NOMO-1 treated with DMSO at 0.1 percent for 48 hours (cell line): ENCODE results near the gene TYK2.
"Not testable (repeated sequence)": the region's sequence is repeated elsewhere in the genome, so short reads cannot be mapped to it uniquely, and the experiment has no call there.

Experiments used
- DNase-seq: peaks from one replicate; lab custom pipeline; 2025; ENCODE audit not compliant: unreplicated experiment; lab: John Stamatoyannopoulos, UW

The TYK2 gene

GRCh38 chr19:10380313-10381102, at the start of gene TYK2:
TSS of gene TYK2 (minus strand) at chr19:10380572. CDS start at chr19:10378406, 2,166 bp downstream.
- peak; percentile 97 for DNase-seq

DNA sequence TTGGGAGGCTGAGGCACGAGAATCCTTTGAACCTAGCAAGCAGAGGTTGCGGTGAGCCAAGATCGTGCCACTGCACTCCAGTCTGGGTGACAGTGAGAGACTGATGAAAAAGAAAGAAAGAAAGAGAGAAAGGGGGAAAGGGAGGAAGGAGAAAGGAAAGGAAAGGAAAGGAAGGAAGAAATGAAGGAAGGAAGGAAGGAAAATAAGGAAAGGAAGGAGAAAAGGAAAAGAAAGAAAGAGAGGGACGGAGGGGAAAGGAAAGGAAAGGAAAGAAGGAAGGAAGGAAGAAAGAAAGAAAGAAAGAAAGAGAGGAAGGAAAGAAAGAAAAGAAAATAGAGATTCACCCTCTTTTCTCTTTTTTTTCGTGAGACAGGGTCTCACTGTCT, 48.6 kb upstream of the TYK2 start:
- DNase-seq, result no peak

- DNase-seq, result no peak
These were observed 46.8 kb upstream of the TYK2 start for GRCh38 chr19:10427169-10427568.

DNA sequence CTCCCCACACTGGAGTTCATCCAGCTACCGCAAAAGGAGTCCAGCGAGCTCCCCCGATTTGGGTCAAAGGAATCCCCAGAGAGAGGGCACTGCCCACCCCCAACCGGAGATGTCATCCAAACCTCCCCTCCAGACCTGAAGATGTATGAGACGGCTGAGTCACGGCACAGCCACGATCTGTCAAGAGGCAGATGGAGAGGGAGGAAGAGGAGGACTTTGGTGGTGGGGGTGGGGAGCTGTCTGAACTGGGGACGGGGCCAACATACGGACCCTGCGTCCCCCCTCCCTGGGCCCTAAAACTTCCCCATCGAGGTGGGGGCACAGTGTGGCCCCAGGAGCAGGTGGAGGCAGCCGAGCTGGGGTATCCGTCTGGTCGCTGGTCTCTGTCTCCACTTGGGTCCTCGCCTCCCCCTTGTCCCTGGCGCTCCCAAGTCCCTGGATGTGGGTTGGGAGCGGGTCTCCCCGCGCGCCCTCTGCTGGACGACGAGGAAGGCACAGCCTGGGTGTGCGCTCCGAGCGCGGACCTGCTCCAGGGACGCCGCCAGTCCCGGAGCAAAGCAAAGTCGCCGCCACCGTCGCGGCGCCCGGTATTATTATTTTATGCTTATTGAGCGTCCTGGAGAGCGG, 43.8 kb upstream of the TYK2 start:
- DNase-seq, result peak; percentile 35

DNA sequence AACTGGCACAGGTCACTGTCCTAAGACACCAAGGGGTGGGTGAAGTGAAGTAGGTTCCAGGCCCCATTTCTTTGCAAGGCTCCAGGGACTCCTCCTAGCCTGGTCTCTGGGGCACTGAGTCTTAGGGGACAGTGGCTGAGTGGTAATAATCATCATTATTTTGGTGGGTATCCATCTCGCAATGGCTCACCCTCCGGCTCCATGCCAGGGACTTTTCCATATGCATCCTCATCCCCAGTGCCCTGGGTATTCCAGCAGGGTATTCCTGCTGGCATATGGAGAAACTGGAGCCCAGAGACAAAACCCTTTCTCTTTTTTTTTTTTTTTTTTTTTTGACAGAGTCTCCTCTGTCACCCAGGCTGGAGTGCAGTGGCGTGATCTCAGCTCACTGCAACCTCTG, 42.5 kb upstream of the TYK2 start:
- no peak for DNase-seq

GRCh38 chr19:10422046-10422461, 41.7 kb upstream of the TYK2 start:
- DNase-seq, result no peak

- no peak for DNase-seq
These were observed 41.1 kb upstream of the TYK2 start for GRCh38 chr19:10421240-10422045.

- peak; percentile 42 for DNase-seq
These were observed 40.3 kb upstream of the TYK2 start, which contains the start of gene PDE4A for GRCh38 chr19:10420444-10421239. TSS of gene PDE4A (plus strand) at chr19:10420538. CDS start at chr19:10420765, 227 bp downstream.

- no peak for DNase-seq
These were observed 39.5 kb upstream of the TYK2 start for GRCh38 chr19:10419646-10420443.

DNA sequence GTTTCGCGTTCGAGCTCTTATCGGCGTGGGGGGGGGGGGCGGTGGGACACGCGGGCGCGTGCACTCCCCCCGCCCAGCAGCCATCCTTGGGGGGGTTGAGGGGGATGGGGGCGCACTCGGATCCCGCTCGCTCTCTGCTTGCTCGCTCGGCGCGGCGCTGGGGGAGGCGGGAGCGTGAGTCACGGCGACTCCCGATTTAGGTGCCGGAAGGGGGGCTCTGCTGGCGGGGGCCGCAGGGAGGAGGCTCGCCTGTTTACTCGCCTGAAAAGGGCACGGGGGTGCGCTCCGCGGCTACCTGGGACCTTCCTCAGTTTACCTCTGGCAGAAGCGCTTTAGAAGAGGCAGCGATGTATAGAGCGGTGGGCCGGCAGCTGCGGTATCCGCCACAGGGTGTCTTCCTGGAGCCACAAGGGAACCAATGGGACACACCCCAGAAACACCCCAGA, 38.9 kb upstream of the TYK2 start:
- DNase-seq, result no peak

DNA sequence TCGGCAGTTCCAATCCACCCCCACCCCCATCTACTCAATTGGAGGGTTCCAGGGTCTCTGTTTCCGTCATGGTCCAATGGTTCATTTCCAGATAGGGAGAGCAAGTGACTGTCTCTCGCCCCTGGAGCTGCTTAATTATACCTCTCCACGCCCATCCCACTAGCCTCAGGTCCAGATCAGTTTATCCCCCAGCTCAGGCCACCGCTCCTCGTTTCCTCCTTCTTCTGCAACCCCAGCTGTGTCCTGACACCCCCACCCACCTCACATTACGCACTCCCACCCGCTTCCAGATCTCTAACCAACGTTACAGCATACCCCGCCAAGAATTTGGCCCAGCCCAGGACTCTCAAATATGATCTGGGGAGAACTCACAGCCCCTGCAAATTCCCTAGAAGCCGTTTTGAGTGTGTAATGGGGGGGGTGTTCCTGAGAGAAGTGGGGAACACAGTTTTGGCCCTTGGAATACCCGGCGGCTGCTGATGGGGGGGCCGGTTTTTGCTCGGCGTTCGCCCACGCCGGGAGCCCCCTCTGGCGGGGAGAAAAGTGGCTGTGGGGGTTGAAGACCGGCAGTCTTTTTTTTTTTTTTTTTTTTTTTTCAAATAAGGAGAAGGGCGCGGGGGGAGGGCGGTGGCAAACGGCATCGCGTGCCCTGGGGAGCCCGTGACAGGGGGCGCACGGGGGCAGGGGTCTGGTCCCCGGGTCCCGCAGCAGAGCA, 38.3 kb upstream of the TYK2 start:
- DNase-seq, result no peak

DNA sequence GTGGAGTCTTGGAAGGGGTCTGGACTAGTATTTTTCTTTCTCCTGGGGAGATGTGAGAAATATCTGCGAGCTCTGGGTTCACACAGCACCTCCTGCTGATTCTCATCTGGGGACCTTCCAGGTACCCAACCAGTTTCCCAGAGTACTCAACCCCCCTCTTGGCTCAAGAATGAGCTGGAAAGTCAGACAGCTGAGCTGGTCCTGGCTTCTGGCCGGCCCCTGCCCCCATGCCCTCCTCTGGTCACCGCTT, 37.8 kb upstream of the TYK2 start:
- no peak for DNase-seq

GRCh38 chr19:10417541-10418234, 37.3 kb upstream of the TYK2 start:
- DNase-seq, result no peak

GRCh38 chr19:10416380-10417257, 36.2 kb upstream of the TYK2 start:
- DNase-seq, result peak; percentile 87

DNA sequence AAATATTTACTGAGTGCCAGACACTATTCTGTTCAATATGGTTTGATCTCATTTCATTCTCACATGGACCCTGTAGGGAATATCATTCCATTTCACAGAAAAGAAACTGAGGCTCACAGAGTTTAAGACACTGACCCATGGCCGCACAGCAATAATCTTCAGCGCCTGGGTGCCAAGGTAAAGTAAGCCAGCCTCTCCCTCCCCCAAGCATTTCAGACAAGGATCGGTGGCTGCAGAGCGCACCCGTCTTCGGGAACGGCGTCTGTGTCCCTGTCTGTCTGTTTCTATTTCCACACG, 35.7 kb upstream of the TYK2 start:
- DNase-seq, result no peak

GRCh38 chr19:10412257-10412977, 32.0 kb upstream of the TYK2 start:
- DNase-seq, result peak; percentile 30

- not testable (repeated sequence) for DNase-seq
These were observed 30.9 kb upstream of the TYK2 start for GRCh38 chr19:10411224-10411623.
